WTC11 (cell line): ENCODE data around the gene ZMYM1. TPM values are rescaled to one million over a fixed set of nuclear protein-coding genes. Genes with fewer than 3 reads are reported as not detected.

ENCODE experiments used
- ATAC-seq: fragments of 200-7000 bp; cut with Tn5 transposase; 2 replicates; pipeline ENCODE4 v1.10.0; 2021; ENCODE audit warnings: mild to moderate bottlenecking, moderate library complexity
- CTCF ChIA-PET: fragments of 300-600 bp; sonication (Branson Sonifier 250); formaldehyde crosslinking; loops from one replicate; lab custom pipeline; 2021; ENCODE audit warnings: antibody characterized with exemption; lab: Charles Lee
- POLR2A ChIA-PET: fragments of 350-600 bp; sonication (Branson Sonifier 250); formaldehyde crosslinking; loops from one replicate; lab custom pipeline; 2021; ENCODE audit warnings: antibody characterized with exemption; lab: Charles Lee
- DNase-seq: peaks from one replicate; pipeline ENCODE4 v3.0.0; 2021; ENCODE audit warnings: low spot score
- H3K27ac Mint-ChIP-seq: 2 replicates; pipeline ENCODE4 v1.8.0; 2021; ENCODE audit warnings: mixed read lengths
- H3K27me3 Mint-ChIP-seq: 2 replicates; pipeline ENCODE4 v1.8.0; 2021; ENCODE audit warnings: low read depth, mild to moderate bottlenecking, moderate library complexity, mixed read lengths
- H3K36me3 Mint-ChIP-seq: 2 replicates; pipeline ENCODE4 v1.8.0; 2021; ENCODE audit warnings: mixed read lengths
- H3K4me1 Mint-ChIP-seq: 2 replicates; pipeline ENCODE4 v1.8.0; 2022; ENCODE audit warnings: mixed read lengths
- H3K4me3 Mint-ChIP-seq: 2 replicates; pipeline ENCODE4 v1.8.0; 2021; ENCODE audit warnings: mild to moderate bottlenecking, moderate library complexity, mixed read lengths
- H3K9me3 Mint-ChIP-seq: 2 replicates; pipeline ENCODE4 v1.8.0; 2021; ENCODE audit warnings: mixed read lengths
- CREB1 ChIP-seq: sonication (generic); formaldehyde crosslinking; IDR thresholded peaks from 2 replicates; pipeline ENCODE4 v1.8.0; 2023; ENCODE audit warnings: mild to moderate bottlenecking, missing genetic modification reagents
- ELF4 ChIP-seq: sonication (generic); formaldehyde crosslinking; IDR thresholded peaks from 2 replicates; pipeline ENCODE4 v1.8.1; 2022; ENCODE audit warnings: low read depth, mild to moderate bottlenecking, moderate library complexity, missing genetic modification reagents
- ESRRA ChIP-seq: sonication (generic); formaldehyde crosslinking; IDR thresholded peaks from 2 replicates; pipeline ENCODE4 v1.8.1; 2022; ENCODE audit warnings: mild to moderate bottlenecking, missing genetic modification reagents, borderline replicate concordance
- KAT7 ChIP-seq: sonication (generic); formaldehyde crosslinking; IDR thresholded peaks from 2 replicates; pipeline ENCODE4 v1.8.1; 2023; ENCODE audit warnings: missing genetic modification reagents, mild to moderate bottlenecking, borderline replicate concordance
- NR2C2 ChIP-seq: sonication (generic); formaldehyde crosslinking; IDR thresholded peaks from 2 replicates; pipeline ENCODE4 v1.8.0; 2022; ENCODE audit warnings: mild to moderate bottlenecking, missing genetic modification reagents
- OVOL2 ChIP-seq: fragments of 250-450 bp; sonication (Bioruptor Pico); IDR thresholded peaks from 2 replicates; pipeline ENCODE4 v1.9.0; 2021; ENCODE audit warnings: mild to moderate bottlenecking, borderline replicate concordance
- TCF7 ChIP-seq: sonication (generic); formaldehyde crosslinking; IDR thresholded peaks from 2 replicates; pipeline ENCODE4 v1.8.0; 2022; ENCODE audit warnings: mild to moderate bottlenecking, low read depth, missing genetic modification reagents, moderate library complexity
- ZNF138 ChIP-seq: sonication (generic); formaldehyde crosslinking; conservative IDR thresholded peaks from 2 replicates; pipeline ENCODE4 v1.8.1; 2022; ENCODE audit warnings: mild to moderate bottlenecking, moderate library complexity, missing genetic modification reagents
- ZNF219 ChIP-seq: sonication (generic); formaldehyde crosslinking; IDR thresholded peaks from 2 replicates; pipeline ENCODE4 v1.8.0; 2023; ENCODE audit warnings: missing genetic modification reagents, mild to moderate bottlenecking, borderline replicate concordance
- ZNF317 ChIP-seq: sonication (generic); formaldehyde crosslinking; IDR thresholded peaks from 2 replicates; pipeline ENCODE4 v1.8.1; 2023; ENCODE audit warnings: low read depth, mild to moderate bottlenecking, moderate library complexity, missing genetic modification reagents, borderline replicate concordance
- ZNF416 ChIP-seq: fragments of 250-450 bp; sonication (Bioruptor Pico); IDR thresholded peaks from 2 replicates; pipeline ENCODE4 v1.9.0; 2021; ENCODE audit warnings: mild to moderate bottlenecking, inconsistent platforms
- total RNA-seq: library from RNA; stranded (reverse); gene quantifications from 3 replicates; pipeline ENCODE4 v1.2.3, GENCODE V29; 2021
- TF ChIP-seq, protein P1 (sequence below): sonication (generic); formaldehyde crosslinking; IDR thresholded peaks from 2 replicates; pipeline ENCODE4 v1.8.1; 2023; ENCODE audit warnings: mild to moderate bottlenecking, missing genetic modification reagents, moderate library complexity
- TF ChIP-seq, protein P2 (sequence below): sonication (generic); formaldehyde crosslinking; IDR thresholded peaks from 2 replicates; pipeline ENCODE4 v1.8.1; 2022; ENCODE audit warnings: low read depth, missing genetic modification reagents, borderline replicate concordance
- TF ChIP-seq, protein P3 (sequence below): sonication (generic); formaldehyde crosslinking; IDR thresholded peaks from 2 replicates; pipeline ENCODE4 v1.8.0; 2023; ENCODE audit warnings: mild to moderate bottlenecking, missing genetic modification reagents
- TF ChIP-seq, protein P4 (sequence below): sonication (generic); formaldehyde crosslinking; conservative IDR thresholded peaks from 2 replicates; pipeline ENCODE4 v1.8.1; 2023; ENCODE audit warnings: mild to moderate bottlenecking, low read depth, missing genetic modification reagents, moderate library complexity
- TF ChIP-seq, protein P5 (sequence below): fragments of 250-450 bp; sonication (Bioruptor Pico); IDR thresholded peaks from 2 replicates; pipeline ENCODE4 v2.1.2; 2022; ENCODE audit warnings: mild to moderate bottlenecking, moderate library complexity
- TF ChIP-seq, protein P6 (sequence below): fragments of 250-450 bp; sonication (Bioruptor Pico); IDR thresholded peaks from 2 replicates; pipeline ENCODE4 v1.9.0; 2021; ENCODE audit warnings: mild to moderate bottlenecking
- TF ChIP-seq, protein P7 (sequence below): sonication (generic); formaldehyde crosslinking; IDR thresholded peaks from 2 replicates; pipeline ENCODE4 v1.8.1; 2023; ENCODE audit warnings: mild to moderate bottlenecking, missing genetic modification reagents

The ZMYM1 gene
- total RNA-seq, 1 experiment from 2014 or later, result 38.5 TPM

DNA sequence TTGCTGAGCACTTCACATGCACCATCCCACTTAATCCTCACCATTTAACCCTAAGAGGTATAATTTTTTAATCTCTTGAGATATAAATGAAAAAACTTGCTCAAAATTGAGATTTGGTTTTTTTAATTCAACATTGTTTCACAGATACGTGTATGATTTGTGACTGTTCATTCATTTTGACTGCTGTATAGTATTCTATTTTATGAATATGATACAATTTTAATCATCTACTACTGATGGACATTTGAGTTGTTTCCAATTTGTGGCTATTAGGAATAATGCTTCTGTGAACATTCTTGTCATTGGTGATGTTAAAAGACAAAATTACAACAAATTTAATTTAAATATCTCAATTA is 46.8 kb upstream of the ZMYM1 start:
- ChIA-PET POLR2A (interaction anchor here (1.3 kb wide), 1 partner anchor 161 kb away, joined by 3 read pairs; the partner anchor contains the start of gene SFPQ), CTCF (interaction anchor here (0.6 to 1.0 kb wide), 2 partner anchors 63 to 180 kb away, joined by 3 to 4 read pairs; no protein-coding TSS in a partner anchor)
- TF ChIP-seq, protein P1, sequence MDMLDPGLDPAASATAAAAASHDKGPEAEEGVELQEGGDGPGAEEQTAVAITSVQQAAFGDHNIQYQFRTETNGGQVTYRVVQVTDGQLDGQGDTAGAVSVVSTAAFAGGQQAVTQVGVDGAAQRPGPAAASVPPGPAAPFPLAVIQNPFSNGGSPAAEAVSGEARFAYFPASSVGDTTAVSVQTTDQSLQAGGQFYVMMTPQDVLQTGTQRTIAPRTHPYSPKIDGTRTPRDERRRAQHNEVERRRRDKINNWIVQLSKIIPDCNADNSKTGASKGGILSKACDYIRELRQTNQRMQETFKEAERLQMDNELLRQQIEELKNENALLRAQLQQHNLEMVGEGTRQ (CRISPR knock-in tag), result no peak
- TF ChIP-seq, protein P2, sequence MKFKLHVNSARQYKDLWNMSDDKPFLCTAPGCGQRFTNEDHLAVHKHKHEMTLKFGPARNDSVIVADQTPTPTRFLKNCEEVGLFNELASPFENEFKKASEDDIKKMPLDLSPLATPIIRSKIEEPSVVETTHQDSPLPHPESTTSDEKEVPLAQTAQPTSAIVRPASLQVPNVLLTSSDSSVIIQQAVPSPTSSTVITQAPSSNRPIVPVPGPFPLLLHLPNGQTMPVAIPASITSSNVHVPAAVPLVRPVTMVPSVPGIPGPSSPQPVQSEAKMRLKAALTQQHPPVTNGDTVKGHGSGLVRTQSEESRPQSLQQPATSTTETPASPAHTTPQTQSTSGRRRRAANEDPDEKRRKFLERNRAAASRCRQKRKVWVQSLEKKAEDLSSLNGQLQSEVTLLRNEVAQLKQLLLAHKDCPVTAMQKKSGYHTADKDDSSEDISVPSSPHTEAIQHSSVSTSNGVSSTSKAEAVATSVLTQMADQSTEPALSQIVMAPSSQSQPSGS, result no peak
- TF ChIP-seq, protein P3, sequence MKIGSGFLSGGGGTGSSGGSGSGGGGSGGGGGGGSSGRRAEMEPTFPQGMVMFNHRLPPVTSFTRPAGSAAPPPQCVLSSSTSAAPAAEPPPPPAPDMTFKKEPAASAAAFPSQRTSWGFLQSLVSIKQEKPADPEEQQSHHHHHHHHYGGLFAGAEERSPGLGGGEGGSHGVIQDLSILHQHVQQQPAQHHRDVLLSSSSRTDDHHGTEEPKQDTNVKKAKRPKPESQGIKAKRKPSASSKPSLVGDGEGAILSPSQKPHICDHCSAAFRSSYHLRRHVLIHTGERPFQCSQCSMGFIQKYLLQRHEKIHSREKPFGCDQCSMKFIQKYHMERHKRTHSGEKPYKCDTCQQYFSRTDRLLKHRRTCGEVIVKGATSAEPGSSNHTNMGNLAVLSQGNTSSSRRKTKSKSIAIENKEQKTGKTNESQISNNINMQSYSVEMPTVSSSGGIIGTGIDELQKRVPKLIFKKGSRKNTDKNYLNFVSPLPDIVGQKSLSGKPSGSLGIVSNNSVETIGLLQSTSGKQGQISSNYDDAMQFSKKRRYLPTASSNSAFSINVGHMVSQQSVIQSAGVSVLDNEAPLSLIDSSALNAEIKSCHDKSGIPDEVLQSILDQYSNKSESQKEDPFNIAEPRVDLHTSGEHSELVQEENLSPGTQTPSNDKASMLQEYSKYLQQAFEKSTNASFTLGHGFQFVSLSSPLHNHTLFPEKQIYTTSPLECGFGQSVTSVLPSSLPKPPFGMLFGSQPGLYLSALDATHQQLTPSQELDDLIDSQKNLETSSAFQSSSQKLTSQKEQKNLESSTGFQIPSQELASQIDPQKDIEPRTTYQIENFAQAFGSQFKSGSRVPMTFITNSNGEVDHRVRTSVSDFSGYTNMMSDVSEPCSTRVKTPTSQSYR, result no peak
- TF ChIP-seq ZNF317 (no peak), NR2C2 (CRISPR knock-in tag) (no peak), CREB1 (CRISPR knock-in tag) (no peak), ESRRA (CRISPR knock-in tag) (no peak), ZNF219 (CRISPR knock-in tag) (no peak), ZNF138 (no peak), ELF4 (no peak), OVOL2 (CRISPR knock-in tag) (no peak), KAT7 (CRISPR knock-in tag) (no peak), TCF7 (CRISPR knock-in tag) (no peak), ZNF416 (CRISPR knock-in tag) (no peak)
- TF ChIP-seq, protein P4, sequence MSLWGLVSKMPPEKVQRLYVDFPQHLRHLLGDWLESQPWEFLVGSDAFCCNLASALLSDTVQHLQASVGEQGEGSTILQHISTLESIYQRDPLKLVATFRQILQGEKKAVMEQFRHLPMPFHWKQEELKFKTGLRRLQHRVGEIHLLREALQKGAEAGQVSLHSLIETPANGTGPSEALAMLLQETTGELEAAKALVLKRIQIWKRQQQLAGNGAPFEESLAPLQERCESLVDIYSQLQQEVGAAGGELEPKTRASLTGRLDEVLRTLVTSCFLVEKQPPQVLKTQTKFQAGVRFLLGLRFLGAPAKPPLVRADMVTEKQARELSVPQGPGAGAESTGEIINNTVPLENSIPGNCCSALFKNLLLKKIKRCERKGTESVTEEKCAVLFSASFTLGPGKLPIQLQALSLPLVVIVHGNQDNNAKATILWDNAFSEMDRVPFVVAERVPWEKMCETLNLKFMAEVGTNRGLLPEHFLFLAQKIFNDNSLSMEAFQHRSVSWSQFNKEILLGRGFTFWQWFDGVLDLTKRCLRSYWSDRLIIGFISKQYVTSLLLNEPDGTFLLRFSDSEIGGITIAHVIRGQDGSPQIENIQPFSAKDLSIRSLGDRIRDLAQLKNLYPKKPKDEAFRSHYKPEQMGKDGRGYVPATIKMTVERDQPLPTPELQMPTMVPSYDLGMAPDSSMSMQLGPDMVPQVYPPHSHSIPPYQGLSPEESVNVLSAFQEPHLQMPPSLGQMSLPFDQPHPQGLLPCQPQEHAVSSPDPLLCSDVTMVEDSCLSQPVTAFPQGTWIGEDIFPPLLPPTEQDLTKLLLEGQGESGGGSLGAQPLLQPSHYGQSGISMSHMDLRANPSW (CRISPR knock-in tag), result no peak
- TF ChIP-seq, protein P5, sequence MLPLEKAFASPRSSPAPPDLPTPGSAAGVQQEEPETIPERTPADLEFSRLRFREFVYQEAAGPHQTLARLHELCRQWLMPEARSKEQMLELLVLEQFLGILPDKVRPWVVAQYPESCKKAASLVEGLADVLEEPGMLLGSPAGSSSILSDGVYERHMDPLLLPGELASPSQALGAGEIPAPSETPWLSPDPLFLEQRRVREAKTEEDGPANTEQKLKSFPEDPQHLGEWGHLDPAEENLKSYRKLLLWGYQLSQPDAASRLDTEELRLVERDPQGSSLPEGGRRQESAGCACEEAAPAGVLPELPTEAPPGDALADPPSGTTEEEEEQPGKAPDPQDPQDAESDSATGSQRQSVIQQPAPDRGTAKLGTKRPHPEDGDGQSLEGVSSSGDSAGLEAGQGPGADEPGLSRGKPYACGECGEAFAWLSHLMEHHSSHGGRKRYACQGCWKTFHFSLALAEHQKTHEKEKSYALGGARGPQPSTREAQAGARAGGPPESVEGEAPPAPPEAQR (CRISPR knock-in tag), result no peak
- TF ChIP-seq, protein P6, sequence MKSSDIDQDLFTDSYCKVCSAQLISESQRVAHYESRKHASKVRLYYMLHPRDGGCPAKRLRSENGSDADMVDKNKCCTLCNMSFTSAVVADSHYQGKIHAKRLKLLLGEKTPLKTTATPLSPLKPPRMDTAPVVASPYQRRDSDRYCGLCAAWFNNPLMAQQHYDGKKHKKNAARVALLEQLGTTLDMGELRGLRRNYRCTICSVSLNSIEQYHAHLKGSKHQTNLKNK (CRISPR knock-in tag), result no peak
- TF ChIP-seq, protein P7, sequence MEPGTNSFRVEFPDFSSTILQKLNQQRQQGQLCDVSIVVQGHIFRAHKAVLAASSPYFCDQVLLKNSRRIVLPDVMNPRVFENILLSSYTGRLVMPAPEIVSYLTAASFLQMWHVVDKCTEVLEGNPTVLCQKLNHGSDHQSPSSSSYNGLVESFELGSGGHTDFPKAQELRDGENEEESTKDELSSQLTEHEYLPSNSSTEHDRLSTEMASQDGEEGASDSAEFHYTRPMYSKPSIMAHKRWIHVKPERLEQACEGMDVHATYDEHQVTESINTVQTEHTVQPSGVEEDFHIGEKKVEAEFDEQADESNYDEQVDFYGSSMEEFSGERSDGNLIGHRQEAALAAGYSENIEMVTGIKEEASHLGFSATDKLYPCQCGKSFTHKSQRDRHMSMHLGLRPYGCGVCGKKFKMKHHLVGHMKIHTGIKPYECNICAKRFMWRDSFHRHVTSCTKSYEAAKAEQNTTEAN, result no peak
- H3K9me3 Mint-ChIP-seq, result peaks cover 20% of the 10 kb centered on the region
- ATAC-seq (no peak), DNase-seq (no peak)
- peaks cover 5% of the 10 kb centered on the region for H3K4me1 Mint-ChIP-seq
- no peak overlapping the region for H3K27ac Mint-ChIP-seq
- peaks cover 25% of the 10 kb centered on the region for H3K36me3 Mint-ChIP-seq
- H3K27me3 Mint-ChIP-seq, result peaks cover 3% of the 10 kb centered on the region; the same call in 1 of the 2 replicates
- H3K4me3 Mint-ChIP-seq, result peak overlapping the region; percentile 30; the same call in 1 of the 2 replicates
